ENCODE measurements around the gene CEP95.

The CEP95 gene

GRCh38 chr17:64532409-64532808, 25.6 kb downstream of the CEP95 start:
- TF ChIP-seq, protein P1, sequence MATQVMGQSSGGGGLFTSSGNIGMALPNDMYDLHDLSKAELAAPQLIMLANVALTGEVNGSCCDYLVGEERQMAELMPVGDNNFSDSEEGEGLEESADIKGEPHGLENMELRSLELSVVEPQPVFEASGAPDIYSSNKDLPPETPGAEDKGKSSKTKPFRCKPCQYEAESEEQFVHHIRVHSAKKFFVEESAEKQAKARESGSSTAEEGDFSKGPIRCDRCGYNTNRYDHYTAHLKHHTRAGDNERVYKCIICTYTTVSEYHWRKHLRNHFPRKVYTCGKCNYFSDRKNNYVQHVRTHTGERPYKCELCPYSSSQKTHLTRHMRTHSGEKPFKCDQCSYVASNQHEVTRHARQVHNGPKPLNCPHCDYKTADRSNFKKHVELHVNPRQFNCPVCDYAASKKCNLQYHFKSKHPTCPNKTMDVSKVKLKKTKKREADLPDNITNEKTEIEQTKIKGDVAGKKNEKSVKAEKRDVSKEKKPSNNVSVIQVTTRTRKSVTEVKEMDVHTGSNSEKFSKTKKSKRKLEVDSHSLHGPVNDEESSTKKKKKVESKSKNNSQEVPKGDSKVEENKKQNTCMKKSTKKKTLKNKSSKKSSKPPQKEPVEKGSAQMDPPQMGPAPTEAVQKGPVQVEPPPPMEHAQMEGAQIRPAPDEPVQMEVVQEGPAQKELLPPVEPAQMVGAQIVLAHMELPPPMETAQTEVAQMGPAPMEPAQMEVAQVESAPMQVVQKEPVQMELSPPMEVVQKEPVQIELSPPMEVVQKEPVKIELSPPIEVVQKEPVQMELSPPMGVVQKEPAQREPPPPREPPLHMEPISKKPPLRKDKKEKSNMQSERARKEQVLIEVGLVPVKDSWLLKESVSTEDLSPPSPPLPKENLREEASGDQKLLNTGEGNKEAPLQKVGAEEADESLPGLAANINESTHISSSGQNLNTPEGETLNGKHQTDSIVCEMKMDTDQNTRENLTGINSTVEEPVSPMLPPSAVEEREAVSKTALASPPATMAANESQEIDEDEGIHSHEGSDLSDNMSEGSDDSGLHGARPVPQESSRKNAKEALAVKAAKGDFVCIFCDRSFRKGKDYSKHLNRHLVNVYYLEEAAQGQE (IDR thresholded peaks at IDR 0.05; ENCODE audit: insufficient read depth in 1 of 2, low read depth in 2 of 2, low read length in 2 of 2): no peak
- TF ChIP-seq SIN3A (IDR thresholded peaks at IDR 0.05; ENCODE audit: borderline replicate concordance, insufficient read depth, low read length): no peak
- TF ChIP-seq FOXP2 (optimal IDR thresholded peaks at IDR 0.05; ENCODE audit: borderline replicate concordance, extremely low read depth, extremely low read length, insufficient read depth): no peak

GRCh38 chr17:64533784-64534183, 27.0 kb downstream of the CEP95 start:
- no peak for TF ChIP-seq TAF1 (IDR thresholded peaks at IDR 0.05; ENCODE audit: borderline replicate concordance, insufficient read depth, low read length)
- no peak for TF ChIP-seq SIN3A (IDR thresholded peaks at IDR 0.05; ENCODE audit: borderline replicate concordance, insufficient read depth, low read length)
- no peak for TF ChIP-seq POLR2AphosphoS5 (IDR thresholded peaks at IDR 0.05; ENCODE audit: low read depth, low read length)
- TF ChIP-seq, protein P1 (IDR thresholded peaks at IDR 0.05; ENCODE audit: insufficient read depth in 1 of 2, low read depth in 2 of 2, low read length in 2 of 2): no peak
- no peak for TF ChIP-seq FOXP2 (optimal IDR thresholded peaks at IDR 0.05; ENCODE audit: borderline replicate concordance, extremely low read depth, extremely low read length, insufficient read depth)

GRCh38 chr17:64534187-64534586, 27.4 kb downstream of the CEP95 start:
- TF ChIP-seq TAF1 (IDR thresholded peaks at IDR 0.05; ENCODE audit: borderline replicate concordance, insufficient read depth, low read length) (no peak), FOXP2 (optimal IDR thresholded peaks at IDR 0.05; ENCODE audit: borderline replicate concordance, extremely low read depth, extremely low read length, insufficient read depth) (no peak), POLR2AphosphoS5 (IDR thresholded peaks at IDR 0.05; ENCODE audit: low read depth, low read length) (no peak), SIN3A (IDR thresholded peaks at IDR 0.05; ENCODE audit: borderline replicate concordance, insufficient read depth, low read length) (no peak)
- TF ChIP-seq, protein P1 (IDR thresholded peaks at IDR 0.05; ENCODE audit: insufficient read depth in 1 of 2, low read depth in 2 of 2, low read length in 2 of 2): no peak

- no peak for TF ChIP-seq POLR2AphosphoS5 (IDR thresholded peaks at IDR 0.05; ENCODE audit: low read depth, low read length)
- no peak for TF ChIP-seq FOXP2 (optimal IDR thresholded peaks at IDR 0.05; ENCODE audit: borderline replicate concordance, extremely low read depth, extremely low read length, insufficient read depth)
- TF ChIP-seq, protein P1 (IDR thresholded peaks at IDR 0.05; ENCODE audit: insufficient read depth in 1 of 2, low read depth in 2 of 2, low read length in 2 of 2): no peak
- no peak for TF ChIP-seq TAF1 (IDR thresholded peaks at IDR 0.05; ENCODE audit: borderline replicate concordance, insufficient read depth, low read length)
- no peak for TF ChIP-seq SIN3A (IDR thresholded peaks at IDR 0.05; ENCODE audit: borderline replicate concordance, insufficient read depth, low read length)
Measured at GRCh38 chr17:64535357-64535756, 28.6 kb downstream of the CEP95 start.

DNA sequence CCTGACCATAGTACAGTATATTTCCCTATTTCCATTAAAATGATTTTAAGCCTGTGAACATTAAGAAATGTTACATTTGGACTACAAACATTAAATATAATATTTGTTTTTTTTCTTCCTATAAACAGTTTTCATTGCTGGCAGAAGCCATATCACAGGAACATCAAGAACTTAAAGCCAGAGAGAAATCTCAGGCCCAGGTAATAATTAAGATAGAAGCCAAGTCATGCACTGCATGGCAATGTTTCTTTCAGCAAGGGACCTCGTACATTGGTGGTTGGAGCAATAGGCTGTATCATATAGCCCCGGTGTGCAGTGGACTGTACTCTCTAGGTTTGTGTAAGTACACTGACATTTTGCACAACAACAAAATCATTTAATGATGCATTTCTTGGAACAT, 30.1 kb downstream of the CEP95 start:
- TF ChIP-seq SIN3A (IDR thresholded peaks at IDR 0.05; ENCODE audit: borderline replicate concordance, insufficient read depth, low read length) (no peak), POLR2AphosphoS5 (IDR thresholded peaks at IDR 0.05; ENCODE audit: low read depth, low read length) (no peak), FOXP2 (optimal IDR thresholded peaks at IDR 0.05; ENCODE audit: borderline replicate concordance, extremely low read depth, extremely low read length, insufficient read depth) (no peak), TAF1 (IDR thresholded peaks at IDR 0.05; ENCODE audit: borderline replicate concordance, insufficient read depth, low read length) (no peak)
- TF ChIP-seq, protein P1 (IDR thresholded peaks at IDR 0.05; ENCODE audit: insufficient read depth in 1 of 2, low read depth in 2 of 2, low read length in 2 of 2): no peak

Data from PFSK-1 (cell line).